GM19240 (cell line): ENCODE measurements around the gene USH1C.

ENCODE experiments used
- DNase-seq: peaks from one replicate; pipeline ENCODE4 v3.0.0; 2011; ENCODE audit warnings: low spot score; ENCODE audit not compliant: insufficient read length

The USH1C gene

DNA sequence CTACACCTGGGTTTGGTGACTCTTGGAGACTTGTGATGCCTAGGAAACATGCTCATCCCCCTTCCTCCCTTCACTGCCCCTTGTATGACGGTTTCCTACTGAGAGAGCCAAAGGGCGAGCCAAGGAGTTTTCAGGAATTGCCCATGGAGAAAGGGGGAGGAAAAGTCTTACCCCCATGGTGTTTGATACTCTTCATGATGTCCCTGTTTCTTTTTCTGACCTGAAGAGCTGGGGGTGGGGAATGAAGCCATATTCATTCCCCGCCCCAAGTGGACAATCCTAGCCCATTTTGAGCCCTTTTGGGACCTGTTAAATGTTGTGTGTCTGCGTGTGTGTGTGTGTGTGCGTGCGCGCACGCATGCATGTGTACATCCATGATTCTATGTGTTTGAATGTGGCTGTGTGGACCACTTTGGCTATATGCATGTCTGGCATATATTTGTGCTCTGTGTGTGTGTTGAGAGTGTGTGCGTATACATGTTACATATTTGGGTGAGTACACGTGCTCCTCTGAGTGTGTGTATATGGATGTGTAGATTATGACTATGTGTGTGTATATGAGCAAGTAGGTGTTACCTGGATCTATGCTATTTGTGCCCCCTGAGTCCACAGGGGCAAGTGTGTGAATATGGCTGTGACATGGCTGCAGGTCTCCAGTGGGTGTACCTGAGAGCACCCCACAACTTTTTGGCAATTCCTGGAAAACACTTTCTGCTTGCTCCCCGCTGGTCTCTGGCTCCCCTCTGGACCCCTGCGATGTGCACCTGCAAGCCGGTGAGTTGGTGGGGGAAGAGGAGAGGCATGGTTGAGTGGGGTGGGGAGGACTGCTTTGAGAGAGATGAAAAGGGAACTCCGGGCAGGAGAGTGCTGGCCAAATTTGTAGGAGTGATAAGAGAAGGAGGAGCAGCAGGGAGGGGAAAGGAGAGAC is 27.5 kb upstream of the USH1C start:
- no peak for DNase-seq

- DNase-seq: no peak
These were observed 25.8 kb upstream of the USH1C start for GRCh38 chr11:17570034-17570433.

- DNase-seq: no peak
These were observed 24.7 kb upstream of the USH1C start for GRCh38 chr11:17568944-17569343.

GRCh38 chr11:17564687-17565042 is 20.4 kb upstream of the USH1C start:
- no peak for DNase-seq

- no peak for DNase-seq
These were observed 19.9 kb upstream of the USH1C start for GRCh38 chr11:17563961-17564686.

DNA sequence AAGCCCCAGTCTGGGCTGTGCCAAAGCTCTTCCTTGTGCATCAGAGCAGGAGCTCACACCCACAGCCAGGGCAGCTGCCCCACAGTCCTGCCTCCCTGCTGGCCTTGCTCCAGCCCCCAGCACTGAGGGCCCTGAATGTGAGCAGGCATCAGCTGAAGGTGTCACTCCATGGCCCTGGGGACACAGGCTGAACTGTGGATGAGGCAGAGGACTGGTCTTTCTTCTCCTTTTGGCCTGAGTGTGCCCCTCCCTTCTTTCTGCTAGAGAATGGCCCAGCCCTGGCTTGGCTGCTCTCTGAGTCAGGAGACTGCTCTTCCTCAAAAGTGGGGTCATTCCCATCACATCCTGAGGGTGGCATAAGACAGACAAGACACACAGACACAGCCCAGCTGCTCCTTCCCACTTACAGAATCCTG is 19.0 kb upstream of the USH1C start:
- no peak for DNase-seq

DNA sequence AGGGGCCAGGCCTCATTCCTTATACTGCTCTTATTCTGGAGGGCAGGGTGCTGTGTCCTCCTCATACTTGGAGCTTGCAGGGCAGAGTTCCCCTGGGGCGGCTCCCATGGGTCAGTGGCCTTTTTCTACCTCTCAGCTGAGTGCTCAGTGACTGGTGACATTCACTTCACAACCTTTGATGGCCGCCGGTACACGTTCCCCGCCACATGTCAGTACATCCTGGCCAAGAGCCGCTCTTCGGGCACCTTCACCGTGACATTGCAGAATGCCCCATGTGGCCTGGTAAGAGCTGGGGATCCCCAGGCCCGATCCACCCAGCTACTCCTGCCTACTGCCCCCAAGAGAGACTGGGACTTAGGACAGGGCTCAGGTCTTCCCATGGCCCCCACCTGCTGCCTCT is 17.3 kb upstream of the USH1C start:
- DNase-seq: no peak

DNA sequence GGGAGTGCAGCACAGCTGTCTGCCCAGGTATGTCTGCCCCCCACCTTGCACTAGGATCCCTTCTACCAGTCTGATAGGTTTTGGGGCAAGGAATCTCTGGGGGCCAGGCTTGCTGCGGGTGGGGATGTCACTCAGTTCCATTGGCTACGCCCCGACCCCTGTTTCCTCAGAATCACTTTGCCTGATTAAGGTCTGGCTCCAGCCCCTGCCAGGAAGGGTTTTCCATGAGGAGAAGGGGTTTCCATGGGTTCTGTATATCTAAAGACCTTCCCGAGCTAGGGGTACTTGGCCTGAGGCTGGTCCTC is 16.8 kb upstream of the USH1C start:
- no peak for DNase-seq

GRCh38 chr11:17560281-17561110 is 16.3 kb upstream of the USH1C start:
- no peak for DNase-seq

GRCh38 chr11:17559341-17560087 is 15.3 kb upstream of the USH1C start:
- DNase-seq: no peak

DNA sequence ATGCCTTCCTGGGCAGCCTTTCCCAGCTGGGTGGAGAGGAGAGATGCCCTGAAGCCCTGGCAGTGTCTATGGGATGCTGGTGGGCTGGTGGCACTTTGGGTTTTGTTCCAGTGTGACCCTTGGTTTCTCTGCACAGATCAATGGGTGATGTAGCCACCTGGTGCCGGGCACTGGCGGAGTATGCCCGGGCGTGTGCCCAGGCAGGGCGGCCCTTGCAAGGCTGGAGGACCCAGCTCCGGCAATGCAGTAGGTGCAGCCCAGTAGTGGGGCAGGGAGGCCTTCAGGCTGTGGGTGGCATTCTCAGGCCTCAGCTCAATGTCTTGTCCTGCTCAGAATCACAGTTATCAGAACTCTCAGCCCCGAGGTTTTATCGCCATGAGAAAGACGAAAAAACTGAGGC is 14.7 kb upstream of the USH1C start:
- DNase-seq: no peak

DNA sequence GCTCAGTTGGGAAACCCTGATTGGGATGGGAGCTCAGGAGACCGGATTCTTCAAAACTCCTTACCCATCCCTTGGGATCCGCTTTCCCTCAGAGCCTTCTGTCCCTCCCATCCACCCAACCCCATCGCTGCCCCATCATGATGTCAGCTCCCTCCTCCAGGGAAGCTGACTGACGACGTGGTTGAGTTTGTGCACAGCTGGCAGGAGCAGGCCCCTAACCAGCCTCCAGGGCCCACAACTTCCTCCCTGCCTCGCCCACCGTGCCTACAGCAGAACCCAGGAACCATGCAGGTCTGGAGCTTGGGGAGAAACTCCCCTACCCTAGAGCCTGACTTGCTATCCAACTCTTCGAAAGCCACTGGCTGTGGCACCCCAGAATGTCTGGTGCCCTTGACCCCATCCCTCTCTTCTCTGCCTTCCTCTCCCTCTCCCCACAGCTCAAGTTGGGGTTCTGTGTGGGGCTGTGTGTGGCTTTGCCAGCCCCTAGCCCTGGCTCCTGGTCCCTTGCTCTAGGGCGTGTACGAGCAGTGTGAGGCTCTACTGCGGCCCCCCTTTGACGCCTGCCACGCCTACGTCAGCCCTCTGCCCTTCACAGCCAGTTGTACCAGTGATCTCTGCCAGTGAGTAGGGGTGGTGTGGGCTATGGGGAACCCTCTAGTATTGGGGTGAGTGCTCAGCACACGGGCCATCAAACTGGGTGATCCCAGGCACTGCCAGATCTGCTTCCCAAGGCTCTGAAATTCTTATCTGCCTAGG is 14.0 kb upstream of the USH1C start:
- no peak for DNase-seq

- DNase-seq: no peak
These were observed 12.8 kb upstream of the USH1C start for GRCh38 chr11:17556999-17557398.

- DNase-seq: no peak
These were observed 10.3 kb upstream of the USH1C start for GRCh38 chr11:17554487-17554886.

- no peak for DNase-seq
These were observed 9.0 kb upstream of the USH1C start for GRCh38 chr11:17553249-17553546.

- DNase-seq: no peak
These were observed 8.4 kb upstream of the USH1C start for GRCh38 chr11:17552392-17553248.

GRCh38 chr11:17552041-17552355 is 7.8 kb upstream of the USH1C start:
- no peak for DNase-seq

GRCh38 chr11:17551347-17552040 is 7.3 kb upstream of the USH1C start:
- no peak for DNase-seq
